Kasumi-1 (cell line): ENCODE data around the gene DLEC1.

Experiments
- DNase-seq, 2 experiments: peaks; one replicate each; lab custom pipeline; 2025; lab: John Stamatoyannopoulos, UW

Gene DLEC1

GRCh38 chr3:38136777-38137614, 98.0 kb downstream of the DLEC1 start, which contains the start of gene ACAA1:
Gene ACAA1, minus strand, starts transcription at chr3:38137127. Its CDS starts 92 bp downstream, at chr3:38137035.
- peak; percentile 99 for DNase-seq

GRCh38 chr3:38137615-38138348, 98.8 kb downstream of the DLEC1 start:
- DNase-seq: no peak

- peak; percentile 78 to 85 for DNase-seq
These were observed 99.6 kb downstream of the DLEC1 start, which contains the start of gene MYD88 for GRCh38 chr3:38138349-38139190. Gene MYD88, plus strand, starts transcription at chr3:38138661. Its CDS starts 40 bp downstream, at chr3:38138701.

GRCh38 chr3:38139191-38139590, 100.2 kb downstream of the DLEC1 start:
- DNase-seq: peak in 1 of 2 experiments; percentile 20

GRCh38 chr3:38139652-38140051, 100.6 kb downstream of the DLEC1 start:
- no peak for DNase-seq

- DNase-seq: no peak
These were observed 101.5 kb downstream of the DLEC1 start for GRCh38 chr3:38140326-38141172.

GRCh38 chr3:38141173-38141951, 102.4 kb downstream of the DLEC1 start:
- no peak for DNase-seq

GRCh38 chr3:38141952-38142273, 102.9 kb downstream of the DLEC1 start:
- DNase-seq: no peak

- no peak for DNase-seq
These were observed 104.0 kb downstream of the DLEC1 start for GRCh38 chr3:38142959-38143358.

GRCh38 chr3:38143511-38143910, 104.5 kb downstream of the DLEC1 start:
- DNase-seq: no peak

GRCh38 chr3:38146504-38146903, 107.5 kb downstream of the DLEC1 start:
- no peak for DNase-seq

- DNase-seq: peak; percentile 46 to 74
These were observed 108.4 kb downstream of the DLEC1 start for GRCh38 chr3:38147421-38147820.

GRCh38 chr3:38148311-38148882, 109.4 kb downstream of the DLEC1 start:
- peak; percentile 76 to 77 for DNase-seq

- DNase-seq: peak; percentile 88 to 95
These were observed 110.7 kb downstream of the DLEC1 start for GRCh38 chr3:38149708-38150107.

GRCh38 chr3:38150780-38151528, 111.9 kb downstream of the DLEC1 start:
- DNase-seq: no peak

- peak in 1 of 2 experiments; percentile 19 for DNase-seq
These were observed 112.8 kb downstream of the DLEC1 start for GRCh38 chr3:38151667-38152265.

GRCh38 chr3:38152609-38153008, 113.6 kb downstream of the DLEC1 start:
- DNase-seq: no peak

GRCh38 chr3:38153221-38153620, 114.2 kb downstream of the DLEC1 start:
- no peak for DNase-seq

- no peak for DNase-seq
These were observed 115.1 kb downstream of the DLEC1 start for GRCh38 chr3:38154033-38154494.
